ENCODE data around the gene SATB2. TPM values are rescaled to one million over a fixed set of nuclear protein-coding genes. Genes with fewer than 3 reads are reported as not detected.

SATB2 gene
- total and polyA plus RNA-seq, 2 experiments from 2014 or later = 3.0 to 9.9 TPM

DNA sequence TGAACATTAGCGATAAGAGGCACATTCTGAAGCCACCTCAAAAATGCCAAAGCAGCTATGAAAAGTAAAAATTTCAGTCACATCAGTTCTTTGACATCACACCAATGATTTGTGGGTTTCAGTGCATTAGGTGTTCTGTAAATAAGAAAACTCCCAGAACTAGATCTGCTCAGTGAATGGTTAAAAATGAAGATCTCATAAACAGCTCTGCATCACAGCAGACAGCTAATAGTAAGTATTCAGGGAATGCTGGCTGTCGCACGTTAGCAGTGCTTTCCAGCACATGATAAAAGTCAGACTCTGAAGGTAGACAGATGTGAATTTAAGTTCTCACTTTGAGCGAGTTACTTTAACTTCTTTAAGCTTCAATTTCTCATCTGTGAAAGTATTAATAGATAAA lies 154.9 kb downstream of the SATB2 start:
- peak overlapping the region; percentile 80 for H3K9ac ChIP-seq
- TF ChIP-seq EZH2 (IDR thresholded peaks at IDR 0.05; ENCODE audit: insufficient read depth, poor library complexity, severe bottlenecking) (no peak), EZH2phosphoT487 (IDR thresholded peaks at IDR 0.05; ENCODE audit: insufficient read depth, low read depth) (no peak)
- in situ Hi-C loops (cut with MboI) = no loop called here
- H3K4me2 ChIP-seq (ENCODE audit: unreplicated experiment) = peak overlapping the region; percentile 88
- H3K4me1 ChIP-seq (ENCODE audit: insufficient read depth) = peaks cover 25% of the 10 kb centered on the region
- peaks cover 14% of the 10 kb centered on the region; the same call in 1 of the 2 replicates for H3K36me3 ChIP-seq (ENCODE audit: low read depth)
- peak overlapping the region; percentile 63 for H3K4me3 ChIP-seq
- DNase-seq = peak; percentile 71
- H3K9me2 ChIP-seq (ENCODE audit: insufficient read depth) = no peaks in the 10 kb centered on the region
- H3K27me3 ChIP-seq (replicated peaks; ENCODE audit: insufficient read depth) = no peaks in the 10 kb centered on the region
- no peaks in the 10 kb centered on the region for H4K20me1 ChIP-seq (ENCODE audit: insufficient read depth)
- H3K27ac ChIP-seq = peak overlapping the region; percentile 98
- 56 to 57% methylated on average over 4 of the region's 4 CpGs for WGBS, 2 experiments (ENCODE audit: low coverage in 1 of 2, low lambda C conversion rate in 2 of 2, missing lambda C conversion rate in 2 of 2)
- 0 out of 2 replicates have a peak overlapping the region, but pooled peaks have one; percentile 11 for H2AFZ ChIP-seq
- H3F3A ChIP-seq (ENCODE audit: insufficient read depth) = peaks cover 33% of the 10 kb centered on the region
- no peaks in the 10 kb centered on the region for H3K9me3 ChIP-seq (ENCODE audit: low read depth)
- H3K79me2 ChIP-seq (ENCODE audit: insufficient read depth) = 0 out of 2 replicates have a peak, but pooled peaks cover 3% of the 10 kb centered on the region

DNA sequence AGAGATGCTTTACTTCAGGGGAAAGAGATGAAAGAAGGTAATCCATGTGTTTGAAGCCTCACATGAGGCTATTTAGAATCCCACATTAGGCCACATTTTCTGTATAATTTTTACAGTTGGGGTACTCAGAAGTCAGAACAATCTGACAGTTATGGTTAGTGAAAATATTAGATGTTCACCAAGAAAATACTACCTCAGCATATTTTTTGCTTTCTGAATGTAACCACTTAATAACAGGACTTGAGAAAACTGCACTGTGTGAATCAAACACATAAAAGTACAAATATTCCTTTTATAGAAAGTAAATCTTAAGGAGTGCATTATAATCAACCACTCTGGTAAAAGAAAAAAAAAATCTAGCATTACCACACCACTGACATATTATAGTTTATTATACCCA lies 169.3 kb downstream of the SATB2 start:
- no peaks in the 10 kb centered on the region for H3K27me3 ChIP-seq (replicated peaks; ENCODE audit: insufficient read depth)
- no peak overlapping the region for H3K4me2 ChIP-seq (ENCODE audit: unreplicated experiment)
- in situ Hi-C loops (cut with MboI) = no loop called here
- no peak for DNase-seq
- no peaks in the 10 kb centered on the region for H3K4me1 ChIP-seq (ENCODE audit: insufficient read depth)
- no peak overlapping the region for H3K4me3 ChIP-seq
- no peaks in the 10 kb centered on the region for H4K20me1 ChIP-seq (ENCODE audit: insufficient read depth)
- H3K9me2 ChIP-seq (ENCODE audit: insufficient read depth) = no peaks in the 10 kb centered on the region
- H3K79me2 ChIP-seq (ENCODE audit: insufficient read depth) = peaks cover 4% of the 10 kb centered on the region; the same call in 1 of the 2 replicates
- H3K36me3 ChIP-seq (ENCODE audit: low read depth) = no peaks in the 10 kb centered on the region
- H3K27ac ChIP-seq = no peak overlapping the region
- H3F3A ChIP-seq (ENCODE audit: insufficient read depth) = no peaks in the 10 kb centered on the region
- H3K9ac ChIP-seq = no peak overlapping the region
- no peak overlapping the region for H2AFZ ChIP-seq
- TF ChIP-seq EZH2phosphoT487 (IDR thresholded peaks at IDR 0.05; ENCODE audit: insufficient read depth, low read depth) (no peak), EZH2 (IDR thresholded peaks at IDR 0.05; ENCODE audit: insufficient read depth, poor library complexity, severe bottlenecking) (no peak)
- no peaks in the 10 kb centered on the region for H3K9me3 ChIP-seq (ENCODE audit: low read depth)

DNA sequence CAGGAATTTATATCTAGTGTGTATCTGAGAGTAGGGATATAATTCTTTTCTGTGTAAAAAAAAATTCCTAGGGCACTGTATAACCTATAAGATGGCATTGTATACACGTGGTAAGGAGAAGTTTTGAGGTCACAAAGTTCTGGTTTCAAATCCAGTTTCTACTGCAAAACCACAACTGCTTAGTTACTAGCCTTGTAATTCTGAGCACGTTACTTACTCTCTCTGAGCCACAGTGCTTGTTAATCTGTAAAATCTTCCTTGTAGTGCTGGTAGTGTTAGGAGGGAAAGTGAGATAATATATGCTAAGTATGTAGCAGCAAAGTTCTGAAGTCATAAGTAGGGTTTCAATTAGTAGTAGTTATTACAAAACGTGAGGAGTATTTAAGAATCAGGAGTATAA lies 175.4 kb downstream of the SATB2 start:
- no peak overlapping the region for H2AFZ ChIP-seq
- no peak overlapping the region for H3K9ac ChIP-seq
- H3K9me3 ChIP-seq (ENCODE audit: low read depth) = no peaks in the 10 kb centered on the region
- no peak overlapping the region for H3K27ac ChIP-seq
- no peaks in the 10 kb centered on the region for H3K27me3 ChIP-seq (replicated peaks; ENCODE audit: insufficient read depth)
- no peaks in the 10 kb centered on the region for H3F3A ChIP-seq (ENCODE audit: insufficient read depth)
- no peak for TF ChIP-seq EZH2phosphoT487 (IDR thresholded peaks at IDR 0.05; ENCODE audit: insufficient read depth, low read depth)
- WGBS, 2 experiments (ENCODE audit: low coverage in 1 of 2, low lambda C conversion rate in 2 of 2, missing lambda C conversion rate in 2 of 2) = 84 to 86% methylated on average over 3 of the region's 3 CpGs
- no peaks in the 10 kb centered on the region for H3K9me2 ChIP-seq (ENCODE audit: insufficient read depth)
- H4K20me1 ChIP-seq (ENCODE audit: insufficient read depth) = no peaks in the 10 kb centered on the region
- H3K4me3 ChIP-seq = no peak overlapping the region
- in situ Hi-C loops (cut with MboI) = no loop called here
- H3K4me1 ChIP-seq (ENCODE audit: insufficient read depth) = no peaks in the 10 kb centered on the region
- H3K4me2 ChIP-seq (ENCODE audit: unreplicated experiment) = no peak overlapping the region
- peaks cover 4% of the 10 kb centered on the region; the same call in 1 of the 2 replicates for H3K79me2 ChIP-seq (ENCODE audit: insufficient read depth)
- DNase-seq = no peak
- H3K36me3 ChIP-seq (ENCODE audit: low read depth) = no peaks in the 10 kb centered on the region

DNA sequence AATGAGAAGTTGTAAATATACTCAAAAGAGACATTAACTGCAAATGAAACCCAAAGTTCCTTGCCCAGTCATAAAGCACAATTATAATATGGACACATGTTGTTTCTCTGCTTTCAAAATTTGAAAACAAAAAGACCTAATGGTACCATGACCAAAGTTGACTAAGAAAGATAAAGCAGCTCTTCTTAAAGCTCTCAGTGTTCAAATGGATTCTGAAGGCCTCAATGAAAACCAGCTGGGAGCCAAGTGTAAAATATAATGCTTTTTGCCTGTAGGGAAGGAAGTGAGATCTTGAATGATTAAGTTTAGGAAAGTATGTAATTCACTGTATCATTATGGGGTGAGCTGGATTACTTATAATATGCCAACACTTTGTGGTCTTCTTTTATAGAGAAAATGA lies 178.6 kb downstream of the SATB2 start:
- Histone ChIP-seq H4K20me1 (ENCODE audit: insufficient read depth) (no peaks in the 10 kb centered on the region), H3F3A (ENCODE audit: insufficient read depth) (no peaks in the 10 kb centered on the region), H2AFZ (no peak overlapping the region), H3K4me3 (no peak overlapping the region), H3K9me3 (ENCODE audit: low read depth) (no peaks in the 10 kb centered on the region), H3K9me2 (ENCODE audit: insufficient read depth) (no peaks in the 10 kb centered on the region), H3K4me1 (ENCODE audit: insufficient read depth) (no peaks in the 10 kb centered on the region), H3K4me2 (ENCODE audit: unreplicated experiment) (no peak overlapping the region), H3K79me2 (ENCODE audit: insufficient read depth) (no peaks in the 10 kb centered on the region; the same call in 1 of the 2 replicates), H3K36me3 (ENCODE audit: low read depth) (no peaks in the 10 kb centered on the region), H3K27me3 (replicated peaks; ENCODE audit: insufficient read depth) (no peaks in the 10 kb centered on the region), H3K27ac (no peak overlapping the region), H3K9ac (no peak overlapping the region)
- TF ChIP-seq EZH2phosphoT487 (IDR thresholded peaks at IDR 0.05; ENCODE audit: insufficient read depth, low read depth) (no peak), EZH2 (IDR thresholded peaks at IDR 0.05; ENCODE audit: insufficient read depth, poor library complexity, severe bottlenecking) (no peak)
- no peak for DNase-seq
- in situ Hi-C loops (cut with MboI) = no loop called here

DNA sequence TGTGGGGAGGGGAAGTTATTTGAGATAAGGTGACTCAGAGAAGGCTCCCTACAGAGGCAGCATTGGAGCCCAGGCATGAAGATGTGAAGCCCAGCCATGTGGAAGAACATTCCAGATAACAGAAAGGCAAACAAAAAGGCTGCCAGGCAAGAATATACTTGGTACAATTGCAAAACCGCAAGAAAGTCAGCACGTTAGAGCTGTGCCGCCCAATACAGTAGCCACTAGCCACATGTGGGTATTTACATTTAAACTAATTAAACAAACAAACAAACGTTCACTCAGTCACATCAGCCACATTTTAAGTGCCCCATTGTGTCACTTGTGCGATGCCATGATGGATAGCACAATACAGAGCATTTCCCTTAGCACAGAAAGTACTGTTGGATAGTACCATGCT lies 179.6 kb downstream of the SATB2 start:
- DNase-seq = no peak
- Histone ChIP-seq H3F3A (ENCODE audit: insufficient read depth) (peaks cover 9% of the 10 kb centered on the region; the same call in 1 of the 2 replicates), H4K20me1 (ENCODE audit: insufficient read depth) (no peaks in the 10 kb centered on the region), H3K4me1 (ENCODE audit: insufficient read depth) (peaks cover 9% of the 10 kb centered on the region), H3K4me2 (ENCODE audit: unreplicated experiment) (no peak overlapping the region), H3K9me2 (ENCODE audit: insufficient read depth) (no peaks in the 10 kb centered on the region), H2AFZ (no peak overlapping the region), H3K9me3 (ENCODE audit: low read depth) (no peaks in the 10 kb centered on the region), H3K27ac (no peak overlapping the region), H3K9ac (no peak overlapping the region), H3K79me2 (ENCODE audit: insufficient read depth) (no peaks in the 10 kb centered on the region), H3K4me3 (no peak overlapping the region), H3K27me3 (replicated peaks; ENCODE audit: insufficient read depth) (no peaks in the 10 kb centered on the region), H3K36me3 (ENCODE audit: low read depth) (no peaks in the 10 kb centered on the region)
- TF ChIP-seq EZH2phosphoT487 (IDR thresholded peaks at IDR 0.05; ENCODE audit: insufficient read depth, low read depth) = no peak
- TF ChIP-seq EZH2 (IDR thresholded peaks at IDR 0.05; ENCODE audit: insufficient read depth, poor library complexity, severe bottlenecking) = no peak
- in situ Hi-C loops (cut with MboI) = no loop called here
- 96 to 100% methylated on average over 5 of the region's 5 CpGs for WGBS, 2 experiments (ENCODE audit: low coverage in 1 of 2, low lambda C conversion rate in 2 of 2, missing lambda C conversion rate in 2 of 2)

Measured in GM23248 (cell line).